Endodermal cell (in vitro differentiated cells): ENCODE measurements around the gene ATP2B1. TPM values are rescaled to one million over a fixed set of nuclear protein-coding genes. Genes with fewer than 3 reads are reported as not detected.
A peak's percentile ranks its signal among the peaks of the same experiment; 100 is the strongest.

Experiments used
- DNase-seq: peaks from one replicate; pipeline ENCODE4 v3.0.0-alpha.2; 2017
- H3K27ac ChIP-seq: 2 replicates; pipeline ENCODE4 v1.5.1; 2013; ENCODE audit warnings: mild to moderate bottlenecking, low read depth, low read length, moderate library complexity
- H3K27me3 ChIP-seq: 2 replicates; pipeline ENCODE4 v1.6.1; 2013; ENCODE audit warnings: mild to moderate bottlenecking, low read length, moderate library complexity; ENCODE audit not compliant: insufficient read depth, control insufficient read depth, poor library complexity, severe bottlenecking
- H3K36me3 ChIP-seq: 2 replicates; pipeline ENCODE4 v1.7.0; 2013; ENCODE audit warnings: mild to moderate bottlenecking, low read length, moderate library complexity; ENCODE audit not compliant: control insufficient read depth, insufficient read depth
- H3K4me1 ChIP-seq: one replicate; pipeline ENCODE4 v1.7.0; 2013; ENCODE audit warnings: low read length; ENCODE audit not compliant: control insufficient read depth, insufficient read depth
- H3K4me3 ChIP-seq: 2 replicates; pipeline ENCODE4 v1.5.1; 2013; ENCODE audit warnings: mild to moderate bottlenecking, low read length, moderate library complexity
- H3K9ac ChIP-seq: 2 replicates; pipeline ENCODE4 v1.6.1; 2013; ENCODE audit warnings: mild to moderate bottlenecking, low read length, moderate library complexity; ENCODE audit not compliant: poor library complexity, severe bottlenecking; ENCODE audit errors: extremely low read depth
- H3K9me3 ChIP-seq: 2 replicates; pipeline ENCODE4 v1.6.1; 2013; ENCODE audit warnings: mild to moderate bottlenecking, low read length, moderate library complexity; ENCODE audit not compliant: control insufficient read depth
- H3K27ac Mint-ChIP-seq: 2 replicates; pipeline ENCODE4 v1.8.0; 2020; ENCODE audit warnings: mixed read lengths
- H3K27me3 Mint-ChIP-seq: 2 replicates; pipeline ENCODE4 v1.8.0; 2021; ENCODE audit warnings: mild to moderate bottlenecking, mixed read lengths; ENCODE audit not compliant: insufficient read depth
- H3K36me3 Mint-ChIP-seq: 2 replicates; pipeline ENCODE4 v1.8.0; 2020; ENCODE audit warnings: low read depth, mixed read lengths
- H3K4me1 Mint-ChIP-seq: 2 replicates; pipeline ENCODE4 v1.8.0; 2020; ENCODE audit warnings: mixed read lengths
- H3K4me3 Mint-ChIP-seq: 2 replicates; pipeline ENCODE4 v1.8.0; 2020; ENCODE audit warnings: mild to moderate bottlenecking, moderate library complexity, mixed read lengths
- H3K9me3 Mint-ChIP-seq: 2 replicates; pipeline ENCODE4 v1.8.0; 2020; ENCODE audit warnings: mild to moderate bottlenecking, mixed read lengths
- WGBS, 2 experiments: methylation state at CpG; one replicate each; pipeline versions ENCODE4 v1.1.5 to v1.1.7; 2013; ENCODE audit warnings: missing lambda C conversion rate in 2 of 2, mixed read lengths in 1 of 2; ENCODE audit not compliant: insufficient coverage in 1 of 2, insufficient read length in 1 of 2; 5-methylcytosine and 5-hydroxymethylcytosine counted together
- total RNA-seq, 2 donors: library from RNA; stranded (reverse); fragmentation: NEBNext Ultra II Directional in 1 of 2; extraction: Animal tissue kit (Norgen Biotek cat#: 25700) in 1 of 2; gene quantifications; 2 replicates in 1 of 2; 3 replicates in 1 of 2; pipeline ENCODE4 v1.2.1, GENCODE V29; 2021
- TF ChIP-seq, protein P1 (sequence below): fragments of 200-600 bp; sonication (generic); conservative IDR thresholded peaks from 2 replicates; pipeline ENCODE4 v1.5.0; 2021; ENCODE audit warnings: antibody characterized with exemption, mild to moderate bottlenecking

The ATP2B1 gene
- total RNA-seq, 2 donors from 2014 or later = 66.7 to 81.9 TPM

DNA sequence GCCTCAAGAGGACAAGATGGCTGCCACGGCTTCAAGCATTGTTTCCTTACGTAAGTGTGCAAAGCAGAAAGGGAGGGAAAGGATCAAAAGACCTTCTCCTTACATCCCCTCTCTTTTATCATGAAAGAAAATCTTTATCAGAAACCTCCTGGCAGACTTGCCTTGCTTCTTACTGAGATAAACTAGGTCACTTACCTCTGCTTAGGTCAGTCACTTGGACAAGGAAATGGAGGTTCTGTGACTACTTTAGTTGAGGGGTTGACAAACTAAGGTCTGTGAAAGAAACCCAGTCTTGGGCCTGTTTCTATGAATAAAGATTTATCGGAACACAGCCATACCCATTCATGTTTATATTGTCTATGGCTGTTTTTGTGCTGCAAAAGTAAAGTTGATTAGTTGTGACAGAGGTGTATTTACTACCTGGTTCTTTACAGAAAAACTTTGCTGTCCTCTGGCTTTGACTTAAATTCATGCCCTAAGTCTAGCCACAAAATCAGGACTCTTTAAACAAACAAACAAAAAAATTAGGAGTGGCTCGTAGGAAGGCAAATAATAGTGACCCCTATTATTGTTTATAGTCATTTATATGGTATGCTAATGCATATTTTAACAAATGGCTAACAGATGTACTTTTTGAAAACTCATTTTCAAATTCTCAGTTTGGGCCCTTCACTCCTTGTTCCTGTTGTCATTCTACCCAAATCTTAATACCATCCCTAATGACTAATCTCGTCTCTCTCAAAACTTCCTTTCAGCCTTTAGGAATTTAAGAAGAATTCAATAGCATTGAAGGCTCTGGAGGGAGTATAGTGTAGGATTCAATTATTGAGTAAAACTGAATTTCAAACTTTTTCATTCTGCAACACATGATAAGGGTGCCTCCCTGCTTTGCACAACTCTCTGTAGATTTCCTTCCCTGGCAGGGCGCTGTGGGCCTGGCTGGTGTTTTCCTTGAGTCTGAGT lies 42.0 kb upstream of the ATP2B1 start:
- no peak for DNase-seq
- no peaks in the 10 kb centered on the region for H3K27me3 ChIP-seq
- Mint-ChIP-seq H3K27me3 (no peaks in the 10 kb centered on the region), H3K9me3 (no peaks in the 10 kb centered on the region), H3K36me3 (no peaks in the 10 kb centered on the region), H3K4me3 (no peak overlapping the region), H3K27ac (no peak overlapping the region), H3K4me1 (no peaks in the 10 kb centered on the region)
- H3K4me3 ChIP-seq = peak overlapping the region; percentile 60
- no peaks in the 10 kb centered on the region for H3K4me1 ChIP-seq
- TF ChIP-seq, protein P1, sequence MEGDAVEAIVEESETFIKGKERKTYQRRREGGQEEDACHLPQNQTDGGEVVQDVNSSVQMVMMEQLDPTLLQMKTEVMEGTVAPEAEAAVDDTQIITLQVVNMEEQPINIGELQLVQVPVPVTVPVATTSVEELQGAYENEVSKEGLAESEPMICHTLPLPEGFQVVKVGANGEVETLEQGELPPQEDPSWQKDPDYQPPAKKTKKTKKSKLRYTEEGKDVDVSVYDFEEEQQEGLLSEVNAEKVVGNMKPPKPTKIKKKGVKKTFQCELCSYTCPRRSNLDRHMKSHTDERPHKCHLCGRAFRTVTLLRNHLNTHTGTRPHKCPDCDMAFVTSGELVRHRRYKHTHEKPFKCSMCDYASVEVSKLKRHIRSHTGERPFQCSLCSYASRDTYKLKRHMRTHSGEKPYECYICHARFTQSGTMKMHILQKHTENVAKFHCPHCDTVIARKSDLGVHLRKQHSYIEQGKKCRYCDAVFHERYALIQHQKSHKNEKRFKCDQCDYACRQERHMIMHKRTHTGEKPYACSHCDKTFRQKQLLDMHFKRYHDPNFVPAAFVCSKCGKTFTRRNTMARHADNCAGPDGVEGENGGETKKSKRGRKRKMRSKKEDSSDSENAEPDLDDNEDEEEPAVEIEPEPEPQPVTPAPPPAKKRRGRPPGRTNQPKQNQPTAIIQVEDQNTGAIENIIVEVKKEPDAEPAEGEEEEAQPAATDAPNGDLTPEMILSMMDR = no peak
- peaks cover 10% of the 10 kb centered on the region for H3K9me3 ChIP-seq
- WGBS, 2 experiments = 94 to 95% methylated on average over 3 to 4 of the region's 6 CpGs
- H3K9ac ChIP-seq = no peak overlapping the region
- H3K36me3 ChIP-seq = no peaks in the 10 kb centered on the region
- no peak overlapping the region for H3K27ac ChIP-seq

- H3K27me3 Mint-ChIP-seq = no peaks in the 10 kb centered on the region
- no peaks in the 10 kb centered on the region for H3K4me1 Mint-ChIP-seq
- no peaks in the 10 kb centered on the region for H3K4me1 ChIP-seq
- no peaks in the 10 kb centered on the region for H3K36me3 ChIP-seq
- WGBS, 2 experiments = 83 to 93% methylated on average over 1 of the region's 1 CpG
- H3K27ac Mint-ChIP-seq = no peak overlapping the region
- H3K9me3 Mint-ChIP-seq = no peaks in the 10 kb centered on the region
- peaks cover 10% of the 10 kb centered on the region for H3K9me3 ChIP-seq
- H3K4me3 Mint-ChIP-seq = no peak overlapping the region
- H3K27me3 ChIP-seq = no peaks in the 10 kb centered on the region
- TF ChIP-seq, protein P1 = no peak
- no peak overlapping the region for H3K4me3 ChIP-seq
- DNase-seq = no peak
- H3K9ac ChIP-seq = no peak overlapping the region
- H3K27ac ChIP-seq = no peak overlapping the region
- H3K36me3 Mint-ChIP-seq = no peaks in the 10 kb centered on the region
Measured at GRCh38 chr12:89748791-89749190, 40.2 kb upstream of the ATP2B1 start.

GRCh38 chr12:89745286-89745685 lies 36.6 kb upstream of the ATP2B1 start:
- H3K27ac Mint-ChIP-seq = no peak overlapping the region
- no peaks in the 10 kb centered on the region for H3K36me3 Mint-ChIP-seq
- H3K9me3 Mint-ChIP-seq = peaks cover 14% of the 10 kb centered on the region
- H3K4me1 Mint-ChIP-seq = no peaks in the 10 kb centered on the region
- no peak overlapping the region for H3K4me3 ChIP-seq
- no peaks in the 10 kb centered on the region for H3K27me3 ChIP-seq
- TF ChIP-seq, protein P1 = no peak
- H3K36me3 ChIP-seq = no peaks in the 10 kb centered on the region
- no peak overlapping the region for H3K4me3 Mint-ChIP-seq
- no peak for DNase-seq
- H3K9me3 ChIP-seq = peaks cover 22% of the 10 kb centered on the region
- H3K27ac ChIP-seq = no peak overlapping the region
- no peaks in the 10 kb centered on the region for H3K27me3 Mint-ChIP-seq
- H3K9ac ChIP-seq = no peak overlapping the region
- WGBS, 2 experiments = 99% methylated on average over 2 of the region's 2 CpGs; no CpG with 5 or more reads in 1 of the 2 experiments
- no peaks in the 10 kb centered on the region for H3K4me1 ChIP-seq
